GM19043 (cell line): ENCODE data around the gene ELAVL3.
"Not testable (repeated sequence)": the region's sequence is repeated elsewhere in the genome, so short reads cannot be mapped to it uniquely, and the experiment has no call there.

Experiments used
- ATAC-seq: cut with Tn5 transposase; IDR thresholded peaks from one replicate; pipeline ENCODE4 v1.9.1; 2021; ENCODE audit warnings: low read depth; ENCODE audit not compliant: unreplicated experiment

The ELAVL3 gene

GRCh38 chr19:11445141-11445540 lies 35.7 kb downstream of the ELAVL3 start:
- ATAC-seq = no peak

GRCh38 chr19:11444059-11444458 lies 36.8 kb downstream of the ELAVL3 start:
- no peak for ATAC-seq

GRCh38 chr19:11437955-11438354 lies 42.9 kb downstream of the ELAVL3 start:
- ATAC-seq = no peak

GRCh38 chr19:11435833-11436313 lies 45.0 kb downstream of the ELAVL3 start:
- no peak for ATAC-seq

- peak; percentile 88 for ATAC-seq
These were observed 45.6 kb downstream of the ELAVL3 start, which contains the start of the genes ODAD3 and PRKCSH for GRCh38 chr19:11435057-11435832. TSS of gene ODAD3 (minus strand) at chr19:11435121. CDS start at chr19:11435016, 105 bp downstream. TSS of gene PRKCSH (plus strand) at chr19:11435635. CDS start at chr19:11436118, 483 bp downstream.

GRCh38 chr19:11434703-11435056 lies 46.2 kb downstream of the ELAVL3 start:
- no peak for ATAC-seq

GRCh38 chr19:11433526-11433925 lies 47.3 kb downstream of the ELAVL3 start:
- ATAC-seq = not testable (repeated sequence)

GRCh38 chr19:11426656-11427055 lies 54.2 kb downstream of the ELAVL3 start:
- no peak for ATAC-seq

- ATAC-seq = no peak
These were observed 55.0 kb downstream of the ELAVL3 start for GRCh38 chr19:11425719-11426457.

GRCh38 chr19:11423791-11424181 lies 57.1 kb downstream of the ELAVL3 start:
- ATAC-seq = no peak

- ATAC-seq = no peak
These were observed 57.6 kb downstream of the ELAVL3 start for GRCh38 chr19:11423164-11423790.

GRCh38 chr19:11422163-11423065 lies 58.4 kb downstream of the ELAVL3 start:
- ATAC-seq = peak; percentile 46

GRCh38 chr19:11421371-11422098 lies 59.3 kb downstream of the ELAVL3 start:
- no peak for ATAC-seq

GRCh38 chr19:11420429-11421370 lies 60.1 kb downstream of the ELAVL3 start:
- no peak for ATAC-seq

GRCh38 chr19:11418549-11419506 lies 62.0 kb downstream of the ELAVL3 start, which contains the start of gene RGL3:
TSS of gene RGL3 (minus strand) at chr19:11419314. CDS start at chr19:11419278, 36 bp downstream.
- ATAC-seq = no peak

GRCh38 chr19:11418094-11418548 lies 62.7 kb downstream of the ELAVL3 start:
- ATAC-seq = no peak
